ENCODE data around the gene BTNL2.

BTNL2 gene

DNA sequence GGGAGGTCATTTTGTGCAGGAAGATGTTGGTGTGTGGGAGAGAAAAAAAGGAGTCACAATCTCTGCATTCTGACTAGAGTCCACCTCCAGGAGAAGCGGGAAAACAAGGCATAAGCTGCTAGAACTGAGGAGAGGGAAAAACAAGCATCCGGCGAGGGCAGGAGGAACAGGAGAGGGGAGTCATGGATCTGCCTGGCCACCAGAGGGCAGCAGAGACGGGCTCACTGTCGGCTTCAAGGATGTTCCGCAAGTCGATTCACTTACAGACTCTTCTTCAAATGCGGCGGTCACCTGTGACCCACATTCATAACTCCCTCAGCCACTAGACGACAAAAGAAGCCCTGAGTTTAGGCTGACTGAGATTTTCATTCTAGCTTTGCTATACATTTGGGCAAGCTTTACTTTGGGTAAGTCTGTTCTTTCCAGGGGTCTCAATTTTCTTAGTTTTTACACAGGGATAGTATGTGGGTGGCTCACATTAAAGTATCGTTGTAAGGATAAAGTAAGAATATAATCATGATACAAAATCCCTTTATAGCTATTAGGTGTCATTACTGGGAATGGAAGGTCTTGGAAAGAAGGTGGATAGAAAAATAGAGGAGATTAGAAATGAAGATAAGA, 6.6 kb upstream of the BTNL2 start:
- peak; percentile 18 for DNase-seq

DNA sequence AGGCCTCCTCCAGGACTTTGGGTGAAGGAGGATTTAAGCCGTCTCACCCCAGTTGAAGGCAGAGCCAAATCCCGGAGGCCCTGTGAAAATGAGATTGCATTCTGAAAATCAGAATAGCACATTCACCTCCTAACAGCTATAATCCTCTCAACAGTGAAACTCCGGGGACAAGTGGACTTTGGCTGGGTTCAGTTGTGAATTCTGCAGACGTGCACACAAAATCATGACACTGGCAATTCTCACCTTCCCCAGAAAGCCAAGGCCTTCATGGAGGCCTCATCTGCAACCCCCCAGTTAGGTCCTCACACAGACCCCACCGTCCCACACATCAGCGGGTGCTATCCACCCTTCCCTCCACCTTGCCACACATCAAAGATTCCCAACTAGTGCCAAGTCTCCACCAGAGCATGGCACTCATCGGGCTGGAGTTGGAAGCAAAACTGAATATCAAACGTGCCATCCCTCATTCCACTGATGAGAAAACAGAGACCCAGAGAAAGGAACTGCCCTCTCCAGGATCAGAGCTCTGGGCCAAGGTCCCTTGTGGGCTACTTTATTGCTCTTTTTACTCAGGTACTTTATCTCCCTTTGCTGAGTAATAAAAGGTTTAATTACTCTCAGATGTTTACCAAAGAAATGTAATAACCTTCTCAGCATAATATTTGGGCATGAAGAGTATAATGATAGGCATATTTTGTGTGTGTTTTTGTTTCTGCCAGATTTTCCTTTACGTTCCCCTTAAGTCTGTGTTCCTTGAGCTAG, 4.8 kb upstream of the BTNL2 start:
- DNase-seq = no peak

DNA sequence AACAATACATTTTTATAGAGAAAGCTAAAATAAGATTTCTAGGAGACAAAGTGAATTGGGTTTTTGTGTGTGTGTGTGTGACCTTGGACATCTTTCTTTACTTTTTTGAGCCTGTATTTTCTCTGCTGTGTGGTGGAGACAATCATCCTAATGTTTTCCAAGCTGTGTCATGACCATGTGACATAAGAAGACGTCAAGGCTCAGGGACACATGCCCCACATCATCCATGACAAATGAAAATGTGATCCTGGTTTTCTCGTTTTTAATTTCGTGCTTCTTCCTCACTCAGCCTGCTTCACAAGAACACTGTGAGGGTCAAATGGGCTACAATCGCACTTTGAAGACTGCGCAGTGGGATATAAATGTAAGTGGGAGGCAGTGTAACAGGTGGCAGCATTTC, 3.9 kb upstream of the BTNL2 start:
- no peak for DNase-seq

DNA sequence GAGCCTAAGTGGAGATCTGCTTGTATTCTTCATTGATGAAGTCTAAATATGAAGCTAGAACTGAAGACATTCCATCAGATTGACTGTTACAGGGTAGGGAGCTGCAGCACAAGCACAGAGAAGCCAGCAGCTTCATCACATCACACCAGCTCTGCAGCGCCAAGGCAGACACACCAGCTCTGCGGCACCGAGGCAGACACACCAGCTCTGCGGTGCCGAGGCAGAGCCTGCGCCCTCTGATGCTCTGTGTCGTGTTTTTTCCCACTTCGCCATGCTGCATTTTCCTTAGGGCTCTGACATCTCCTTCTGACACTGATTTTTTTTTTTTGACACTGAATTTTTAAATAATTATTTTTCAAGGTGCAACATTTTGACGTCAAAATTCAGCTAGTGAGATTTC, 784 bp downstream of the BTNL2 start:
- DNase-seq = no peak

DNA sequence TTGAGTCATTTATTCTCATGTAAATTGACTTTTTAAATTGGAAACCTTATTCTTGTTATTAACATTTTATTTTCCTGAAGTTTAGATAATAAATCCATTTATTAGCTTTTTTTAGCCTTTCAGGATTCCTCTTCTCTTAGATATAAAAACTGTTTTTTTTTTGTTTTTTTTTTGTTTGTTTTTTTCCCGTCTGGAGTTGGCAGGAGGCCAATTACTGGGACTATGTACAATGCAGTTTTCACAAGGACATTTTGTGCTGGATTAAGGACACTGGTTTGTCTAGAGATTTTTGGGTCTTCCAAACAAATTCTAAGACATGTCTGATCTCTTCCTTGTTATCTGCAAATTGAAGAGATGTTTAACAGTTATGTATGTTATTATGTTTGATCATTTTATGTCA, 1.3 kb downstream of the BTNL2 start:
- DNase-seq = no peak

DNA sequence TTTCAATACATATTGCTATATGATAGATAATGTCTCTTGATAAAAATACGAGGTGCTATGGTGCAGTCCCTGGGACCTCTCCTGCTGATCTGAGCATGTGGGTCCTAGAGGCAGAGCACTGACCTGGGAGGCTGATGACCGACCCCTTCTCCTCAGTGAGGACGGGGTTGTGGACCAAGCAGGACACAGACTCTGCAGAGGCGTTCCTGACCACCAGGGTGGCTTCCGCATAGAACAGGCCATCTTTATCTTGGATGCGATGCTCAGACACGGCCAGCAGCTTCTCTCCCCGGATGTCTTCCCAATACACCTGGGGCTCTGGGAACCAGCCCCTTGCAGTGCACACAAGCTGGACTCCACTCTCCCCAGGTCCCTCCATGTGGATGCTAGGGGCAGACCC, 4.2 kb downstream of the BTNL2 start:
- DNase-seq = no peak

DNA sequence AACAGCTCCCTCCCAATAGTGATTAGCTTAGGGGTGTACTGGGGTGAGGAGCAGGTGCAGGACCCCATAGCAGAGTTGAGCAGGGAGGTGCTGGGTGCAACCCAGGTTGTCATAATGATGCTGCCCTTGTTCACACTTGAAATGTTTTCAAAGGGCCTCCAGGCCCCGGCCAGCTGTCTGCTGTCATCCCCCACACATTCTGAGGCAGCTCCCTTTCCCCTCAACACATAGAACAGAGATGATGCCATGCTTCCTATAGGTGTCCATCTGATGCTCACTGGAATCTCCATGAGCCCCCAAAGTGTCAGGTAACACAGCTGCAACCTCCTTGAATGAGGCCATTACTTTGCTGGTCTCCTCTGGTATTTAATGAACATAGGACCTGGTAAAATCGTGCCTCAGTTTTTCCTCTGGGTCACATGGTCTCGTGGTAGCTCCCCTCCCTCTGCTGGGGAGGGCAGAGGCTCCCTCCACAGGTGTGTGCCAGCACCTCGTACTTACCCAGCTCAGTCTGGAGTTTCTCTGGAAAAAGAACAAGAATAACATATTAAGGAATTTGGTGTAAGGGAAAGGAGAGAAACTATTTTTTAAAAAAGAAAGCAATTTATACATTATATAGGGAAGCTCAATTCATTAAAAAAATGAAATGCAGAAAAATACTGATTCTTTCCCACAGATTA, 5.6 kb downstream of the BTNL2 start:
- no peak for DNase-seq

DNA sequence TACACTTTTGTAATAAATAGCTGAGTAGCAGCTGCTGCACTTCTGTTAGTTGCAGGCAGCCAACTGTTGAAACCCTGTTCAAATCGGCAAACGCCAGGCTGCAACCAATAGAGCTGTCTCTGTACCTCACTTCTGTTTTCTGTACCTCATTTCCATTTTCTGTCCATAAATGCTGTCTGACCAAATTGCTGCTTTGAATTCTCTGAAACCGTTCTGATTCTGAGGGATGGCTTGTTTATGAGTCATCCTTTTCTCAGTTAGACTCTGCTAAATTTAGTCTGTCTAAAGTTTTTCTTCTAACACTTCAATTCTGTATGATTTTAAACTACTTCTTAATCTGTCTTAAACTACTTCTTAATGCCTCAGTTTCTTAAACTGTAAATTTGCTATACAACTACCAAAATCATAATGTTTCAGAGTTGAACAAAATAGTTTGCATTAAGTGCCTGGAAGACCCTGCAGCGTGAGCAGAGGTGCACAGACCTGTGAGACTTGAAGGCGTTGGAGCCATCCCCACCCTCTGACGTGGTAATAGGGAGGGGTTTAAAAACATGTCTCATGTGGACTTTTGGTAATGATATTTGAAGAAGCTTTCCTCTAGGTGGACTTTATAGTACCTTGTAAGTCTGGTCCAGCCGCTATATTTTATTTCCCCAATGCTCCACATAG, 9.6 kb downstream of the BTNL2 start:
- no peak for DNase-seq

DNA sequence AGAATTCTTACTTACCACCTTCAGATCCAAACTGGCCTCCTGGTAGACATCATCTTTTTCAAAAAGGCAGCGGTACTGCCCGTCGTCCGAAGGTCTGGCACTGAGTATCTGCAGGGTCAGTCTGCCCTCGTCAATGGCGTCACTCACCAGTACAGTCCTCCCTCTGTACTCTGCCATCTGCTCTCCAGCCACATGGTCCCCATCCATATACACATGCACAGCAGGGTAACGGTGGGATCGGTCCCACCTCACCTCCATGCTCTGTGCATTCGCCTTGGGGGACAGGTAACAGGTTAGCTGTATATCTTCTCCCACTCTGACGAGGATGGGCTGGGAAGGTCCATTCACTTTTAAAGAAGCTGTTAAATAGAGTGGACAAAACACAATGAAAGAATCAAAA, 11.0 kb downstream of the BTNL2 start:
- DNase-seq = no peak

DNA sequence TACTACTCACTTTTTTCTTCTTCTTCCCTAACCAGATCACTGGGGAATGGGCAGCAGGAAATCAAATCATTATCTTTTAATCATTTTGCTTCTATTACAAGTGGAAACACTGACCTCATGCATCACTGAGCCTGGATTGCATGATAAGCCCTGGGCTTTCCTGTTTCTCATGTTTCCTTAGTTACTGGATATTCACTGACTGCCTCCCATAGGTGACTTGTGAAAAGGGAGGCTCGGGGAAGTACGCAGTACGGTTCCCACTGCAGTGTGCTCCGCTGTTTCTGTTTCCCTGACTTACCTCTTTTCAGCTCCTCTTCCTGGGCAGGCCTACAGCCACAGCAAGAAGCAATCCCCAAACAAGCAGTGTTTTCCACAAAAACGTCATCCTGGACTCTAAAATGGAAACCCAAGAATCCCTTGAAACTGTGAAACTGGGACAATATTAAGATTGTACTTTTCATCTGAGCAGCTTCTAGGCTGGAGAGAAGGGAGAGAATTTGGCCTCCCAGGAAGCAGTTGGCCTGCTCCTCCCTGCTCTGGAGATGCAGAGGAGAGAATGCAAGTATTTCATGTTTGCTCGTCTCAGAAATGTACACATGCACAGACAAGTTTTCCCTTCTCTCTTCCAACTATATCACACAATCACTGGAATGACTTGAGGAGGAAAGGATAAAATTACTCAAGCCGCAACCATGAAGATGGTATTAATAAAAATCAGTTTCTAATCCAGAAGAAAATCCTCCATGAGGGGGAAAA, 13.1 kb downstream of the BTNL2 start:
- peak; percentile 6 for DNase-seq

DNA sequence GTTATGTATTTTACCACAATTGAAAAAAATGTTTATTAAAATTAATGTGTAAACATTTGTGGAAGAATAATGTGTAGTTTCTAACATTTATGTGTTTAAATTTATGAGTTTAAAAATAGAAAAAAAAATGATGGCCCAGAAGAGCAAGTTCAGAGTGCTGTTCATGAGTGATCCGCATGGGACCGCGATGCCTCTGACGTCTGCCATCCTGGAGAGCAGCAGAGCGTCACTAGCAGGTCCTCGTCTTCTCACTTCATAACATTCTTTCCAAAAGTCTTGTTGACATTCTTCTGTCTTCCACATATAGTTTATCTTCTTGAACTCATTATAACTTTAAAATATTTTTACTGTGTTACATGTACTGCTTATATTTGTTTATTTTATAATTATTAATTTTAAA, 15.5 kb downstream of the BTNL2 start:
- no peak for DNase-seq

DNA sequence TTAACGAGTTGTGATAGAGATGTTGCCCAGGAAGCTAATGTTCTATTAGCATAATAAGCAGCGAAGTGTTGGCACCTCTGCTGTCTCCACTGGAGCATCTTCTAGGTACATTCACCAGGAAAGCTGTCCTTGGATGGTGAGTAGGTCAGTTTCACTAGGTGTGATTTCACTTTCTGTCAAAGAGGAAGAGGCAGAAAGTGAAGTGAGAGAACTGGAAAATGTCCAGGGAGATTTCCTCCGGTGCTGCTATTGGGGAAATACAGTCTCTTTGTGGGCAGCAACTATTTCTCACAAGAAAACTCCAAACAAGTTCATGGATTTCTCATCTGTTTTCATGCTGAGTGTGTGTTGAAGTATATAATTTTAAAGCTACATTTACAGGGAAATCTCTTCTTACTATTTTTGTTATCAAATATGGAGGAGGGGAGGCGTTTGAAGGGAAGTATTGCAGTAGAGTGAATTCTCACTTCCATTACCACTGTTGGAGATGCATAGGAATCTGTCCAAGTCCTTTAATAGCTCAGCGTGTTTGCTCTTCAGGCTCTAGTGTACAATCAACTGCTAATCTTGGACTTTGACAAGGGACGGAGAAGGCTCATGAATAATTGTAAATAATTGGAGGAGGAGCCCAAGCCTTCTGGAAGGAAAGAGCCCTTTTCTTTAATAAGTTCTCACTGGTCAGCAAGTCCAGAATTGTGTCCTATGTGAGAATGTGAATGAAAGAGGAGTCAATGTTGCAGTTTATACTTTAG, 19.2 kb downstream of the BTNL2 start:
- DNase-seq = no peak

DNA sequence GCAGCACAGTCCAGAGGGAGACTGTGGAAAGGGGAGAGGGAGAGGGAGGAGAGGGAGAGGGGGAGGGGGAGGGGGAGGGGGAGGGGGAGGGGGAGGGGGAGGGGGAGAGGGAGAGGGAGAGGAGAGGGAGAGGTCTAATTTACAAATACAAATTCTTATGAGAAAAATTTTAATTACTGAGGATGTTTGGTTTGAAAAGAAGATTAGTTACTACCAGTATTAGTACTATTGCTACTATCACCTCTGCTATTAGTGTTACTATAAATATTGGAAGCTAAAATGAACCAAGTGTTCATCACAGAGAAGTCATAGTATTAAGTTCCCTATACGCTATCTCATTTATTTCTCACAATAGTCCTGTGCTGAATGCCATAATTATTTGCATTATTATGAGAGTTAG, 20.9 kb downstream of the BTNL2 start:
- DNase-seq = no peak

DNA sequence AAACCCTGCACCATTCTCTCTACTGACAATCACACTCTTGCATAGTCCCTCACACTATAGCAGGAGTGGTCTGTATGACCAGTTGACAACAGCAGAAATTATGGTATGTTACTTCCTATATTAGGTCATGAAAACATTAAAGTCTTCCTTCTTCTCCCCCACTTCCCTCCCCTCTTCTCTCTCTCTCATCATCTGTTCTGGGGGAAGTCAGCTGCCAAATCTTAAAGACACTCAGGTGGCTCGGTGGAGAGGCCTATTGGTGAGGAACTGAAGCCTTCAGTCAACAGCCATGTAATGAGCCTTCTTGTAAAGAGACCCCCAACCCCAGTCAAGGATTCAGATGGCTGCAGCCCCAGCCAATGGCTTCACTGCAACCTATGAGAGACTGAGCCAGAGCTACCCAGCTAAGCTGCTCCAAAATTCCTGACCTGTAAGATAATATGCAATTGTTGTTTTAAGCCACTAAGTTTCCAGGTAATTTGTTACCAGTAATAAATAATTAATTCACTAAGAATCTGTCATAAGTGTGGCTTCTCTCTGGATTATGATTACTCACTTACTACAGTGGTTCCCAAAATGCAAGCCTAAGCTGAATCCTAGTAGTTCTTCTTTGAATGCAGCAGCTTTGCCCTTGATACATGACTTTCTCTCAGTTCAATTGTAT, 24.1 kb downstream of the BTNL2 start:
- no peak for DNase-seq

DNA sequence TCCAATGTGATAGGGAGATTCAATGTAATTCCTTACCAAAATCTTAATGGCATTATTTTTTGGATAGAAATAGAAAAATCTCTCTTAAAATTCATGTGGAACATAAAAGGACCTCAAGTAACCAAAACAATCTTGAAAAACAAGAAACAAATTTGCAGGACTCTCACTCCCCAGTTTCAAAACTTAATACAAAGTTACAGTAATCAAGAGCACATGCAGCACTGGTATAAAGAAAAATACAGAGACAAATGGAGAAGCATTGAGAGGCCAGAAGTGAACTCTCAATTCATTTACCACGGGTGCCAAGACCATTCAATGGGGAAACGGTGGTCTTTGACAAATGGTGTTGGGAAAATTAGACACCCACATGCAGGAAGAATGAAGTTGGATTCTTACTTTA, 27.4 kb downstream of the BTNL2 start:
- DNase-seq = no peak

DNA sequence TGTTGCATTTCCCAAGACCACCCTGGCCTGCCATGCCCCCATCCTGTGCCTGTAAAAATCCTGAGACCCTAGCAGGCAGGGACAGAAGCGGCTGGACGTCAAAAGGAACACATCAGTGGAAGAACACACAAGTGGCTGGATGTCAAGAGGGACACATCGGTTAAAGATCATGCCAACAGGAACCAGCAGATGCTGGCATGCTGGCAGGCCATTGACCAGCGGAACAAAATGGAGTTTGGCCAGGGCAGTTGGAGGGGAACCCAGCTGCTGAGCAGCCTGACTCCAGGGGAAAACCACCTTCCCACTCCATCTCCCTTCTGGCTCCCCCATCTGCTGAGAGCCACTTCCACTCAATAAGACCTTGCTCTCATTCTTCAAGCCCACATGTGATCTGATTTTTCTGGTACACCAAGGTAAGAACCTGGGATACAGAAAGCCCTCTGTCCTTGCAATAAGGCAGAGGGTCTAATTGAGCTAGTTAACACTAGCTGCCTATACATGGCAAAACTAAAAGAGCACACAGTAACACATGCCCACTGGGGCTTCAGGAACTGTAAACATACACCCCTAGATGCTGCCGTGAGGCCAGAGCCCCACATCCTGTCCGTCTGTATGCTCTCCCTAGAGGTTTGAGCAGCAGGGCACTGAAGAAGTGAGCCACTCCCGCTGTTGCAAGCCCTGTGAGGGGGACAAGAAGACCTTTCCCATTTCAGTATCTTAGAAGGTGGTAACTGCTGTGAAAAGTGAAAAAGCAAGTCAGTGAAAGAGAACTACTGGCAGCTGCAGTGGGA, 31.0 kb downstream of the BTNL2 start:
- no peak for DNase-seq

DNA sequence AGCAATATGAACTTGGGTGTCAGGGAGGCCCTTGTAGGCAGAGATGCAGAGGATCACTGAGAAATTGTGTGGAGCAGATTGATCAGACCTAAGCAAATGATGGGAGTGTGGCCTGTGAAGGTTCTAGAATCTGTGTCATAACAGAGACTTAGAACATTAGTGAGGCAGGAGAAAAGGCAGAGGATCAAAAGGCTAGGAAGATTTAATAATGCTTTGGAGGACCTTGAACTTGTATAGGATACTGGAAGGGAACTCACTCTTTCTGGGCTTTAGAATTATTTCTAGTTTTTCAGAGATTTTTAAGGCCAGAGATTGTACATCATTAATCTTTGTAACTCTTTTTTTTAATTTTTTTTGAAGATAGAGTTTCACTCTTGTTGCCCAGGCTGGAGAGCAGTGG, 35.2 kb downstream of the BTNL2 start, which contains the start of gene TSBP1:
TSBP1 (minus strand) TSS at position 101 of the 400 bp plus-strand sequence. CDS start 197 bp downstream, outside the sequence.
- no peak for DNase-seq

DNA sequence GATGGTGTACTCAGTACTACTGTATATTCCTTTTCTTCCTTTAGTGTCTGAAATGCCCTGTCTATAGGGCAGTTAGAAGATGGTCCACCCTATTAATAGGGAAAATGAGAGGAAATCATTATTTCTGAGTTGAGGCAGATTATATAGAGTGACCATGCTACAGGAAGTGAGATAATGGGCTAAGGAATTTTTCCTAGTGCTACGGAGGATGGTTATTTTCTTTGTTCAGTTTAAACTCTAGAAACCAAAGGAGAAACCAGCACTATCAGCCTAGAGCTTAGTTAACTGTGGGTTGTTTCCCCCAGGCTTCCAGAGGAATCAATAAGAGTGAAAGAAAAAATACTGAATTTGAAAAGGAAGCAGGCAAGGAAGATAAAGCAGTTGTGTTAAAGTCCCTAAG, 35.8 kb downstream of the BTNL2 start:
- no peak for DNase-seq

DNA sequence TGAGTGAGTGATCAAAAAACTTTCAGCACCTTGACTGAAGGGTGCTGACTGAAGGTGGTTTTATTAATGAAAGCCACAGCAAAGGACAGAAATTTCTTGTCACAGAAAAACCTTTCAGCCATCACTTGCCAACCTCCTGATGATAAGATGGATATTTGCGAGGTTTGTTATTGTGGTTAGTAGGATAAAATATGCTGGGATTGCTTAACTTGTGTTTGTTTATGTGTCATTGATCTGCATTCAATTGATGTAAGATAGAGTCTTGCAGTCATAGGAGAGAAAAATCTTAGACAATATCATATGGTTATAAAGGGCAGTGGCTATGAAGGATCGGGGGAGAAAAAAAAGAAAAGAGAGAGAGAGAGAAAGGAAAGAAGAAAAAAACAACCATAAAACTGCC, 36.5 kb downstream of the BTNL2 start:
- DNase-seq = no peak

DNA sequence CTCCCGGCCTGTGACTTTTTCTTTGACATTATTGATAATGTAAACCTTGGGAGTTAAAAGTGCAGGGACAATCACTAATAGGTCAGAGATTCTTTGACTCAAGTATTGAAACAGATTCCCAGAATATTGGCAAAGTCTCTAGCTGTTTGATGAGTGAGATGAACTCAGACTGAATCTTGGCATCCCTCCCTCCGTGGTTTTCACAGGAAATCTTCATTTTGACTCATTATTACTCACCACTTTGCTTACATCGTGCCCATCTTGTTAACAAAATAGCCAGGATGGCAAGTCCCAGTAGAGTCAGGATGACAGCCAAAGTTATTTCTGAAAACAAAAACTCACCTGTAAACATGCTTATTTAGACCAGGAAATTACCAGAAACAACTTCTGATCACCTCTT, 37.3 kb downstream of the BTNL2 start:
- DNase-seq = no peak

DNA sequence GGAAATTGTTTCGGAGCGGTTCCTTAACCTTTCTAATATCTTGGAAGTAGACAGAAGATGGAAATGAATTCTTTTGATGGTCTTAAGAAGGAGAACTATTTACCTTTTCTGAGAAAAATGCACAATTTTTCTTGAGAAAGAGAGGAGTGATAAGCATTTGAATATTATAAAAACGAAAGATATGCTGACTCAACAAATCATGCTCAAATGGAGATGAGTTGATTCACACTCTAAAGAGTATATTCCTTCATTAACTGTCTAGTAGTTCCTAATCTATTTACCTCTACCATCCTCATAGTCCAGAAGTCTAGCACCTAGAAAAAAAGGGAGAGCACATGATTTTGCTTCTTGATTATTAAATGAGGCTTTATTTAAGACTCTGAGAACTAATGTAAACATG, 39.3 kb downstream of the BTNL2 start:
- DNase-seq = no peak
